Activated CD4-positive, alpha-beta T cell treated with anti-CD3 and anti-CD28 coated beads for 4 hours (primary cell): ENCODE measurements around the gene BFSP2.

Source experiments
- DNase-seq, 2 donors: peaks; one replicate each; pipeline ENCODE4 v3.0.0-alpha.2; 2020

BFSP2 gene

GRCh38 chr3:133384331-133385027, 15.4 kb upstream of the BFSP2 start:
- no peak for DNase-seq

DNA sequence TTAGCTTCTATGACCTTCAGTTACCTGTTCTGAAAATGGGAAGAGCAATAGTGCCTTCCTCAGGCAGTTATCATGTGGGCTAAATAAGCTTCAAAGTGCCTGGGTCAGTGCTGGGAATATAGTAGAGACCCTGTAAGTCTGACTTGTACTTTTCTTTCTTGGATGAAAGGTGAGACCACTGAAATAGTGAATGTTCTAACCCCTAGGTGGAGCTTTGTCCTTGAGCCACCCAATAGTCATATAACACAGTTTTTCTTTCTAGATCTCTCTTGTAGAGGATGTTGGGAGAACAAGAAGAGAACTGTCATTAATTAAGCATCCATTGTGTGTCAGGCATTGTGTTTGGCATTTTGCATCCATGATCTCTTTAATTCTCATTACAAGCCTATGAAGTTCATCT, 13.0 kb upstream of the BFSP2 start:
- DNase-seq, result no peak

GRCh38 chr3:133387341-133387740, 12.5 kb upstream of the BFSP2 start:
- no peak for DNase-seq

GRCh38 chr3:133388696-133389395, 11.0 kb upstream of the BFSP2 start:
- no peak for DNase-seq

- DNase-seq, result no peak
These were observed 9.1 kb upstream of the BFSP2 start for GRCh38 chr3:133390715-133391114.

- DNase-seq, result no peak
These were observed 6.7 kb upstream of the BFSP2 start for GRCh38 chr3:133393204-133393603.

GRCh38 chr3:133393691-133394474, 6.0 kb upstream of the BFSP2 start:
- DNase-seq, result no peak

GRCh38 chr3:133394561-133395311, 5.1 kb upstream of the BFSP2 start:
- DNase-seq, result no peak

DNA sequence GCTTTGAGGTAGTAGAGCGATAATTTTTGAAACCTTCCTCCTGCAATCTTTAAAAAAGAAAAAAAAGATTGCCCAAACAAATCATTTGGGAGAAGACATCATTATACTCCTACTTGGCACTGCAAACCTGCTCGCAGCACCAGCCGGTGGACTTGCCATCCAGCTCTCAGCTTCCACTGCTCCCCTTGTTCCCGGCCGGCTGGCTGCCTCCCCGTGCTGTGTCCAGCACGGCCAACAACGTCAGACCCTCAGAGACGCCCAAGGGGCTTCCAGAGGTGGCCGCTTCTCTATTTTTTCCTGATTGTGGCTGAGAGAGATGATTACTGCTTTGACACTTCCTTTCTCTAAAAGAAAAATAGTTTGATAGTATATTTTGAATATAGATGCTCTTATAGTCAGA, 3.0 kb upstream of the BFSP2 start:
- no peak for DNase-seq

DNA sequence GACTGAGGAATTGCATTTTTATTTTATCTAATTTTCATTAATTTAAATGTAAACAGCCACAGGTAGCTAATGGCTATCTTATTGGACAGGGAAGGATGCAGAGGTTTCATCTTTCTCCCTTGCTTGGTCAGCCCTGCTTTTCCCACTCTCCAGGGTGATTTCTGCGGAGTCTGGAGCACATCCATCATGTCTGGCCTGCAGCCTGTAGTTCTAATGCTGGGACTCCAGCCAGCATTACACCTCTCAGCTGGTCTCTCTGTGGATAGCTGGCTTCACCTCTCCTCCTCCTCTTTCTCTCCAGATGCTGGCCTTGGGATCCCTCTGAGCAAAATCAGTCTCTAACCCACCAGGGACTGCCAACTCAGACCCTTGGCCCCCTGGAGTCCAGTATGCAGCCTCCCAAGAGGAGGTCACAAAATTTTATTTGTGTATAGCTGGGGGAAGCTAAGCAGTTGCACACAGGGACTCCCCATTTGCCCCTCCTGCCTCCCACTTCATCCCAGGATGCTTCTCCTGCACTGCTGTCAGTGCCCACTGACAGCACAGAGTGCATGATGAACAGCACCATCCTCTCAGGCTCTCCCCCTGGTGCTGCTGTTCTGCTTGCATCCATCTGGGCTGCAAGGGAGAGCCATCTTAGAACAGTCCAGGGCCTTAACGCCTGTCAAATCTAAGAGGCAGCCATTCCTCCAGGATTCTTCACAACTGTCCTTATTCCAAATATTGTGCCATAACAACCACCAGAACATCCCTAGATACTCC, 1.7 kb downstream of the BFSP2 start:
- no peak for DNase-seq

- DNase-seq, result no peak
These were observed 5.1 kb downstream of the BFSP2 start for GRCh38 chr3:133404920-133405319.

- no peak for DNase-seq
These were observed 8.5 kb downstream of the BFSP2 start for GRCh38 chr3:133408366-133408765.

DNA sequence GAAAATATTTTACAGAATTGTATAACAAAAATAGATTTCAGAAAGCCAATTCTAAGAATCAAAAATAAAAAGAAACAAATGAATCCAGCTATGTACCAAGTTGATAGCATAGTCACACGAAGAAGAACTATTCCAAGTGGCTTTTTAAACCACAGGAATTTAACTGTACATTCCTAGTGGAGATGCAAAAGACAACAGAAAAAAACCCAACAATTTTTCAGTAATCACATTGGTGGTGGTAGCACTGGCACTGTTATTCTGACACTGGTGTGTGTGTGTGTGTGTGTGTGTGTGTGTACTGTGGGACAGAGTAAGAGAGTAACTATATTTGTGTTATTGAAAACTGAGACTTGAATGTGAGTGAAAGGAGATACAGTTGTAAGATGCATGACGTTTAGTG, 9.1 kb downstream of the BFSP2 start:
- no peak for DNase-seq

DNA sequence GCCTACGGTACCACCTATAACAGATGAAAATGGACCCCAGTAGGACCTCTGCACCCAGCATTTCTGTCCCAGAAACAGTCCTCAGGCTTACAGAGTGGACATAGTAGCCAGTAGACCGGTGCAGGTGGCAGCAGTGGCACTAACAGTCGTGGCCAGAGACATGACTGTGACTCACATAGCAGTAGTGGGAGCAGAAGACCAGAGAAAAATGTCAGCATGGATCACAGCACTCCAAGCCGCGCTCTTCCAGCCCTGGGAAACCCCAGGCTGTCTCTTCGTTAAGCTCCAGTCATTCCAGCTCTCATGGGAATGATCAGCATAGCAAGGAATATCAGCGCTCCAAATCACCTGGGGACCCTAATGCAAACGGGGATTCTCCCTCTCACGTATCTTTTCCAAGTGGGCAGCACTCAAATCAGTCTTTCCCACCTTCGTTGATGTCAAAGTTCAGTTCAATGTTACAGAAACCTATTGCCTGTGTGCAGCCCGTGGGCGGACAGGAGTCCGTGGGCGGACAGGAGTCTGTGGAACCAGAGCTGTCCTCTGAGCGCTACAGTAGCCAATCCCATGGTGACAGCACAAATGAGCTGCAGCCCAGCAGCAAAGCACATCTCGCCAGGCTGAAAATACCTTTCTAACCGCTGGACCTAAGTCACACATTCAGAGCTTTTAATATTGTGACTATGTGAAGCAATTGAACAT, 10.5 kb downstream of the BFSP2 start:
- DNase-seq, result peak in 1 of 2 donors; percentile 14

GRCh38 chr3:133412183-133413132, 12.6 kb downstream of the BFSP2 start:
- no peak for DNase-seq

- no peak for DNase-seq
These were observed 13.5 kb downstream of the BFSP2 start for GRCh38 chr3:133413161-133414020.

- DNase-seq, result no peak
These were observed 14.2 kb downstream of the BFSP2 start for GRCh38 chr3:133414021-133414392.

GRCh38 chr3:133418361-133418760, 18.5 kb downstream of the BFSP2 start:
- DNase-seq, result no peak

DNA sequence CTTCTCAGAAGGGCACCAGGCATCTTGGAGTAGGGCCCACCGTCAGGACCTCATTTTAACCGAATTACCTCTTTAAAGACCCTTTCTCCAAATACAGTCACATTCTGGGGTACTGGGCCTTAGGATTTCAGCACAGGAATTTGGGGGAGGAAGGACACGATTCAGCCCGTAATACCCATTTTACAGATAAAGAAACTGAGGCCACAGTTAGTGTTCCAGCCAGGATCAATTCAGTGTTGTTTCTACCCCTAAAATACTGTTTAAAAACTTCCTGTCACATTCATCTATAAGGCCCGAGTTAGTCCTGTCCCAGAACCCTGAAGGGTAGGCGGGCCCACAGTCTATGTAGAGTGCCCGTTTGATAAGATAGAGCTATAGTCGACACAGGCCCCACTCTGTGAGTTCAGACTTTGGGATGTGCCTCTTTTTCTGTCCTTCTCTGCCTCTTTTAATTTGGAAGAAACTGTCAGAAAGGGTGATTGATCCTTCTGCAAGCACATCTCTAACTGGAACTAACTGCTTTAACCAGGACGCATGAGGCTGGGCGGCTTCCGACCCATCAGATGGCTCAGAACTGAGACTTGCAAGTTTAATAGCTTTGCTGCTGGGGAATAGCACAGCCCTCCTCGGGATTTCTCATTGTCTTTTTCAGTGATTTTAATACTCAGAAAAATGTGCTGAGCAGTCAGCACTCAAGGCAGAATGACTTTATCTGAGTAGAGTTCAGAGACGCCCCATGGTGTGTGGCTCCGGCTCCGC, 19.5 kb downstream of the BFSP2 start:
- no peak for DNase-seq
